GM18508 (cell line): ENCODE data around the gene PPARGC1A.

Source experiments
- ATAC-seq: cut with Tn5 transposase; IDR thresholded peaks from one replicate; pipeline ENCODE4 v1.9.1; 2021; ENCODE audit warnings: moderate number of reproducible peaks; ENCODE audit not compliant: insufficient read depth, unreplicated experiment

The PPARGC1A gene, protein sequence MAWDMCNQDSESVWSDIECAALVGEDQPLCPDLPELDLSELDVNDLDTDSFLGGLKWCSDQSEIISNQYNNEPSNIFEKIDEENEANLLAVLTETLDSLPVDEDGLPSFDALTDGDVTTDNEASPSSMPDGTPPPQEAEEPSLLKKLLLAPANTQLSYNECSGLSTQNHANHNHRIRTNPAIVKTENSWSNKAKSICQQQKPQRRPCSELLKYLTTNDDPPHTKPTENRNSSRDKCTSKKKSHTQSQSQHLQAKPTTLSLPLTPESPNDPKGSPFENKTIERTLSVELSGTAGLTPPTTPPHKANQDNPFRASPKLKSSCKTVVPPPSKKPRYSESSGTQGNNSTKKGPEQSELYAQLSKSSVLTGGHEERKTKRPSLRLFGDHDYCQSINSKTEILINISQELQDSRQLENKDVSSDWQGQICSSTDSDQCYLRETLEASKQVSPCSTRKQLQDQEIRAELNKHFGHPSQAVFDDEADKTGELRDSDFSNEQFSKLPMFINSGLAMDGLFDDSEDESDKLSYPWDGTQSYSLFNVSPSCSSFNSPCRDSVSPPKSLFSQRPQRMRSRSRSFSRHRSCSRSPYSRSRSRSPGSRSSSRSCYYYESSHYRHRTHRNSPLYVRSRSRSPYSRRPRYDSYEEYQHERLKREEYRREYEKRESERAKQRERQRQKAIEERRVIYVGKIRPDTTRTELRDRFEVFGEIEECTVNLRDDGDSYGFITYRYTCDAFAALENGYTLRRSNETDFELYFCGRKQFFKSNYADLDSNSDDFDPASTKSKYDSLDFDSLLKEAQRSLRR

DNA sequence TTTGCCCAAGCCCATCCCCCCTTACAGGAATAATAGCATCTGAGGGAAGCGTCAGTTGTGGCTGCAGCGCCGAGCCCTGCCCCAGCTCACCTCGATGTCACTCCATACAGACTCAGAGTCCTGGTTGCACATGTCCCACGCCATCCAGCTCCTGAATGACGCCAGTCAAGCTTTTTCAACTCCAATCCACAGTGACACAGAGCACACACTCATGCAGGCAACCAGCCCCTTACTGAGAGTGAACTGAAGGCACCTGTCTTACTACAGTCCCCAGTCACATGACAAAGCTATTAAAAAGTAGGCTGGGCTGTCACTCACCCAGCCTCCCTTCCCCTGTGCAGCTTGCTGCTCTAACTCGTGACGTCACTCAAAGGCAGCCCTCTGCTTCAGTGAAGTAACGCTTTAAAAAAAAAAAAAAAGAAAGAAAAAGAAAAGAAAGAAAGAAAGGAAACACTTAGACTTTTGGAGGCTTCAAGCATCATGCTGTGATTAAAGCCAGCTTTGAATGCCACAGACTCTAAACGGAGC is at the start of gene PPARGC1A:
TSS of gene PPARGC1A (minus strand) at position 234 of the 528 bp plus-strand sequence. CDS start at position 144, 90 bp downstream.
- ATAC-seq, result no peak

DNA sequence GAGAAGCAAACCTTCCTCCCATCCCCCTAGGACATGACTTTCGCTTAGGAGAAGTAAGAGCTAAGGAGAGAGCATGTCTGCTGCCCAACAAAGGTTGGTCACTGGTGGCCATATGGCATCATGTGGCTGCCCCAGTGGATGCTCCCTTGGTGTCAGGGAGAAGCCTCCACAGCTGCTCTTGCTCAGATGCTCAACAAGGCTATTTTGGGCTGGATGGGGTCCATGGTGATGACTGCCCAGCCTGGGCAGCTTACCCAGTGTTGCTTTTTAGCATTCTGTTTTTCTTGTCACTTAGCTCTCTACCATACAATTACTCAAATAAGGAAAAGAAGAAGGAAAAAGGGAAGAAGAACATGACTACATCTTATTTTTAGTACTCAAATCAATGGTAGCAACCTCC is 48.9 kb upstream of the PPARGC1A start:
- no peak for ATAC-seq

DNA sequence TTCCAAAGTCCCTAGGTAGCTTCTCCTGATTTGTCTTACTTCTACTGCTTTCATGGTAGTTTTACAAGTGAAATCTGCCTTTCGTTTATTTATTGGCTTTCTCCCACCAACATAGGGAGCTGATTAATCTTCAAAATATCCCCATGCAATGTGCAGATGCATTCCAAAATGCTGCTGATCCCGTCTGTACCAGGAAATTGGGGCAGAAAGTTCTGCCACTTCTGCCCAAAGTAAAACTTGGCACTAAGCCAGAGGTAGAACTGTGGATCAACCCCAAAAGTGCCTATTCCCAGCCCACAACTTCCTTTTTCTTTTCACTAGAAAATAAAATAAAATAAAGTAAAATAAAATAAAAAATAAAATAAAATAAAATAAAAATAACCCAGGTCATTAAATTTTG is 47.3 kb upstream of the PPARGC1A start:
- no peak for ATAC-seq

DNA sequence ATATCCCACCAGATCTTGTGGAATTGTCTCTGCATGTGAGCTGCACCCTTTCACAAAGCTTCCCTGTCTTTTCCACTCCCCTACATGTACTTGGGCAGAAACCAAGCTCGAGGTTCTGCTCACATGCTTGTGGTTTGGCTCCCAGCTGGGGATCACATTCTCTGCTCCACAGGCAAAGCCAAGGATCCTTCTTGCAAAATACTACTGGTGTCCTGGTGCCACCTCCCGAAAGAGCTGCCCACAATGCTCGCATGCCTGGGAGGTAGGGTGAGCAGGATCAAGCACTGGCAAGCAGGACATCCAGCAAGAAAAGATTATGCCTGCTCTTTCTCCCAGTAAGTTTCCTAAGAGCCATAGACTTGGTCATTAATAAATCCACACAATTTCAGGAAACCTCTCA is 45.1 kb upstream of the PPARGC1A start:
- no peak for ATAC-seq

DNA sequence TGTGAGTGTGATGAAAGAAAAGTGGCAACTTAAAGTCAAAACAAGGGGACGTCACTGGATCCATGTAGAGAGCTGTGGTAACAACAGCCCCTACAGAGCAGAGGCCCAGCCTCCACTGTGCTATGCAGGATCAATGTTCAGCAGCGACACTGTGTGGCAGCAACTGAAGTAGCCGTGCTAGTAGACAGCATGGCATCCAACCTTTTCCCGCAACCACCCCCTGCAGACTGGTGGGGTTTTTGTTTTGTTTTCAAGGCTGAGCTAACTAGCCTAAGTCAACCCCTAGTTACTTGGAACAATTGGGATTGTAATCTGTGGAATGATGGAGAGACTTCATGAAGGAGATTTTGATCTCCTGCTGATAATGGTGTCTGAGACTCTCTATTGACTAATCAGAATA is 44.4 kb upstream of the PPARGC1A start:
- no peak for ATAC-seq

DNA sequence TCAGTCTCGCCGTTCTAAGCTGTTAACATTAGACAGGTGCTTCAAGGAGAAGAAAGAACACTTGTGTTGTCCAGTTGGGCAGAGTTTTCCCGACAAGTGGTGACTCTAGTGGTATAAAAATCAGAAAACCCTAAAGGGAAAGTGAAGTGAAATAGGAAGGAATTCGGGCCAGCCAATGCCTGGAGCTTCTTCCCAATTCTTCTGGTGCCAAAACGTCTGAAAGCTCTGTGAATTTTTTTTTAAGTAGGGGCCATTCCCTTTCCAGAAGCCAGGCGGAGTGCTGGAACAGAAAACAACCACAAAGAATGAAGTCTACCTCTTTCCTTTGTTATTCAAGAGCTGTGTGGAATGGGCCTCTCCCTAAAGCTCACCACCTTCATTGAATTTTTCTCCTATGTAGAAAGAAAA is 43.1 kb upstream of the PPARGC1A start:
- ATAC-seq, result no peak

DNA sequence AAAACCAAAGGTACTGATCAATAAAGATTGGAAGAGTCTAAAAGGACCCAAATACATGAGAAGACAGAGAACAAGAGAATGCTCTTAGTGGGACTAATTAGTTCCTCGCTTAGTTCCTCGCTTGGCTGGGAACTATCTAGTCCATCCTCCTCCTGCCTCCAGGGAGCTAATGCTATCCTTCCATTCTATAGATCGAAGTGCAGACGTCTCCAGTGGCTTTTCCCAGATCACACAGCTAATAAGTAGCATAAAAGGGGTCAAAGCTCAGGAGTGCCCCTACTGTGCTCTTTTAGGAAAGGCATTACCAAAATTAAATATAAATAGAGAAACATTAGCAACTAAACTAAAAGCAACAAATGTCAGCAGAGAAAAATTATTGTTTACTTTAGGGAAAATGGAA is 42.3 kb upstream of the PPARGC1A start:
- ATAC-seq, result no peak

DNA sequence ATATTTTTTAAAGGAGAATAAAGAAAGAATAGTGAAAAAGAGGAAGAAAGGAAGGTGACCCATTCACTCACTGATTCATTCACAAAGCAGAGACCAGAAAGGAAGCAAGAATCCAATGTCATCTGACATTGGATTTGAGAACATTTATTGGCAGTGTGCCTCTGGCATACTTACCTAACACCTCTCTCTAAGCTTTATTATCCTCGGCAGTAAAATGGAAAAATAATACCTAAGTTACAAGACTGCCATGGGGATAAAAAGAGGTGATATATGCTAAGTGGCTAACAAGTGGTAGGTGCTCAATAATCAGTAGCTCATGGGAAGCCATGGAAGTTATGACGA is 41.6 kb upstream of the PPARGC1A start:
- ATAC-seq, result no peak

DNA sequence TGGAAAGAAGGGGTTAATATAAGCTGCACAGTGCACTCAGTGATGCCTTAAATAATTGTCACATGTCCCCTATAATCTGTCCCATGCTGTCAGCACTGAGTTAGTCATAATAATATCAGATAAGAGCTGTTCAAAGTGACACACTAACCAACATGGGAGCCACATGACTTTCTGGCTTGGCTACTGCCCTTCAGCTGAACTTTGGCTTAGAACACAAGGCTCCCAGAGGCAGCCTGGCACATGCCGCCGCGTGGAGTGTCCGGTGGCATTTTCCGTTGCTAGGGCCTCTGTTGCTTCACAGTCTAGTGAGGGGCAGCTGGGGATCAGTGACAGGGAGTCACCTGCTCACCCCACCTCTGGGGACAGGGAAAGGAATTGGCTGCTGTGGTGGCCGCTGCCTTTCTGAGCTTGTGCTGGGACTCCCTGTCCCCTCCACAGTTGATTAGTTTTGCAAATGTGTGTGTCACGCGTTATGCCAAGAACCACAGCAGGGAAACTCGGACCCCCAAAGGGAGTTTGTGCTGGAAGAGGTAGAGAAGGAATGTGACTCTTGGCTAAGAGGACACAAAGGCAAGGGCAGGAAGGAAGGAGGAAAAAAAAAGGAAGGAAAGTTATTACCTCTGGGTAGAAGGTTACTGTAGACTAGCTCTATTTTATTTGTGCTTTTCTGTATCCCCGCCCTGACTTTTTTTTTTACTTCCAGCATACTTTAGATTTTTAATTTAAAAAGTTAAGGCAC is 41.1 kb upstream of the PPARGC1A start:
- ATAC-seq, result no peak

DNA sequence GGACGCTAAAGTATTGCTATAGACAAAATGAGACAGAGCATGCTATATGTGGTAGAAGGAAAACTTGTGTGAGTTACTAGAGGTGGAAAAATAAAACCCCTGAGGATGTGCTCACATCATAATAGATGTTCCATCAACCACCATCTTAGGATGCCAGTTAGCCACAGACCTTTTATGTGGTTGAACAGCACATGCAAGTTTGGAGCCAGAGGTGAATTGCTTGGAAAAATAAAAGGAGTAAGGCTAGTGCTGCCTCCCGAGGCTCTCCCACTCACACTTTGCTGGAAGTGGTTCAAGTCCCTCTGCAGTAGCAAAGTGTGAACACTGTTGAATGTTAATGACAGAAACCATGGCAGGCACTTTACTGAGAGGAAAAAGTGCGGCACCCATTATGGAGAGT is 39.4 kb upstream of the PPARGC1A start:
- no peak for ATAC-seq

DNA sequence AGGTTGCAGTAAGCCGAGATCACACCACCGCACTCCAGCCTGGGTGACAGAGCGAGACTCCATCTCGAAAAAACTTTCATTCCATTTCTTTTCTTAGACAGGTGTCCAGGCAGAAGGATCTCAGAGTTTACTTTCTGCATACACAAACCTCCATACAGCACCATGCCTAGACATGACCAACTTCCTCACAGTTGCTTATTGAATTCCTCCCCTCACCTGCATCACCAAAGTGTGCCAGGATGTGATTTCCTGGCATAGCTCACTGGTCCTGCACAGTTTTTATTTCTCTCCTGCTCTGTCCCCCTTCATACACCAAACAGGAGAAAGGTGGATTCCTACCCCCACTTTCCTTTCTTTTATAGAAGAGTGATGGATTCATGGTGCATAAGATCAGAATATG is 34.7 kb upstream of the PPARGC1A start:
- ATAC-seq, result no peak

DNA sequence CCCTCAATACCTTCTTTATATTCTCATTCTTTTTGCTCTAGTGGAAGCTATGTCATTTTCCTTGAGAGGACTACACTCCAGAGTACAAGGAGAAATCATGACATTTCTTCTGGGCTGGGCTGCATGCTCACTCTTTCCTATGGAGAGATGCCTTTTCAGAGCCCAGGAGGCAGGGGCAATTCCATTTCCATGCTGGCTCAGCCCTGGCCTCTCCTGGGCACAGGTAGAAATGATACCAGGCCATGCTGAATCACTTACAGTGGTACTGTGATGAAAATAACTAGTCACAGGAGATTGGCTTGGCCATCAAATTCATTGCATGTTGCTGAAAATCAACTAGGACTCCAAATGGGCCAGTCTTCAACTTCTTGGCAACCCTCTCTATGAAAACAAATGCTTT is 34.0 kb upstream of the PPARGC1A start:
- ATAC-seq, result no peak

DNA sequence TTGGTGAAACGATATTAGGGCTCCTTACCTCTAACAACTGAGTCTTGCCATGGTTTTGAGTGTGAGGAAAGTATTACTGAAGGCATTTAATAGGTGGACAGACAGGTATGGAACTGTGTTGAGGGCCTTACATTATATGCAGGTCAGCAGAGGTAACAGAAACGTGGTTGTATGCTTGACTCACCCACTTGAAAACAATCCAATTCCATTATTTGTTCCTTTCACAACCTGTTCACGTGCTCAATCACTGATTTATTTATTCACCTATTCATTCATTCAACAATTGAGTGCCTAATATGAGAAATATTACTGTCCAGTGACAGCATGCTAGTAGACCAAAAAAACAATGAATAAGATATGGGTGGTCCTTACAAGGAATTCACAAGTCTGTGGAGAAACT is 33.3 kb upstream of the PPARGC1A start:
- no peak for ATAC-seq

DNA sequence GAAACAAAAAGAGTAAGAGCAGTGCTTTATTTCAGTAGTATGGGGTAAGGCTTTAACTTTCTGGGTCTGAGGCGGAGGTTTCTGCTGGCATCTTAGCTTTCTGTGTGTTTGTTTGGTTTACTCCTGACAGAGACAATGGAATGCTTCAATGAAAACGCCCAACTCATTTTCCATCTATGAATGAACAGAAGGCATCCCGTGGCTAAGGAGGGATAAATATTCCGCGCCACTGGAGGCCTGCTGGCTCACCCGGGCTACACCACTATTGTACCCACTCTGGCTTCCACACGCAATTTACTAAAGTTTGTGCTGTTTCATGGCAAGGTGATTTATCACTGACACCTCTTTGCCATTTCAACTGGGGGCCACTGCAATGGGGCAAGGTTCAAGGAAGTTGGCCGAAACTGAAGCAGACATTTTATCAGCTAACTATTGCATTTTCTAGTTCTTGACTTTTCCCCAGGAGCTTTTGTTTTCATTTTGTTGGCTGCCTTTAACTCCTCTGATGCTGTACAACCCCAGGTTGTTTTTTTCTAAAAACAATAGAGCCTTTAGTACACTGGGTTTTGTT is 32.8 kb upstream of the PPARGC1A start:
- no peak for ATAC-seq

DNA sequence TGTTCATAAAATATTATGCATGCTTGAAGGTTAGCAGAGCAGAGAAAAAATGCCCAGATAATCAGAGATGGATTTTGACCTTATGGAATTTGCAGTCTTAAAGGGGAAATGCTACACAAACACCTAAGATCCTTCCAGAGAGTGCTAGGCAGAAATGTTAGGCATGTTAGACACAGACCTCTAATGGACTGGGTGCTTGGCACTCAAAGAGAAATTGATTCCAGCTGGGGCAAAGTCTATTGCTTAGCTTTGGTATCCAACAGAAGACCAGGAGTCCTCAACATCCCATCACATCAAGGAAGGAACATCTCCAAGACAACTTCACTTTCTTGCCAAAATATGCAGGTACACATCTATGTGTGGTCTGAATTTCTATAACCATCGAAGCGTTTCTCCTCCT is 32.2 kb upstream of the PPARGC1A start:
- no peak for ATAC-seq

DNA sequence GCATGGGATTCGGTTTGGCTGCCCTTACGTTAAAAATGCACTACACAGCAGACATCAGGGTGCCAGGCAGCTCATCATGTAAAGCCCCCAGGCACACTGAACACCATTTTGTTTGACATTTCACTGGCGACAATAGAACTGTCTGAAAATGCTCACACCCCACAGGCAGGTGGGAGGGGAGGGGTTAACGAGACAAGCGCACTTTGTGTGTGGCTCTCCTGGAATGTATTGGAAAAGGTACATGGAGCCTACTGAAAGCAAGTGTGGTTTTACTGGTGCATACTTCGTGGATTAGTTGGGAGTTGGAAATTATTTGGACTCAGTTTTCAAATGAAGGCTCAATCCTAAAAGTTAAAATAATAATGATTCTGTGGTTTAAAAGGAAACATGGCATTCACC is 31.6 kb upstream of the PPARGC1A start:
- no peak for ATAC-seq

DNA sequence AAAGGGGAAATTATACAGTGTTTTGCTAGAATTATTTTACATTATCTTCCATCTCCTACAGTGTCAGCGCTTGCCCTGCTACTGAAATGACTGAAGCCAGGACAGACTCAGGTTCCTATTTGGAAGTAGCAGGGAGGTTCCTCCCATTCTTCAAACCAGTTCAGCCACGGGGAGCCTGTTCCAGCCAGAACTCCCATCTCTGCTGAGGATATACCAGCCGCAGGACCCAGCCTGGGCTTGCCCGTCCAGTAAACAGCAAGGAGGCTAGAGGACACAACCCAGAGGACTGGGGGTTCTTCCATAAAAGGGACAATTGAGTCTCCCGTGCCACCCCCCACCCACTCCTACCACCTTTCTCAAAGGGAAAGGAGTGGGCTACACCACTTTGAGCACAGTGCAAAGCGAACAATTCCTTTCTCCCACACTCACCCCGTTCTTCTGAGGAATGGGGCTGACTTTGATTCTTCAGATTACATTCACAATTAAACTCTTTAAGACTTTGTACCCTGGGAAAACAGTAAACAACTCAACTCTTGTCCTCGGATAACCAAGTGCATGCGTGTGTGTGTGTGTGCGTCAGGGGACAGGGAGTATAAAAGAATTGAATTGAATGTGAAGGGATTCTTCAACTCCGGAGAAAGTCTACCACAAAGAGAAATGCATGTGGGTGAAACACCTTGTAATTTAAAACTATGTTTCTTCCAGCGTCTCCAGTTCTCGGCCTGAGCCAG is 31.0 kb upstream of the PPARGC1A start:
- ATAC-seq, result no peak

DNA sequence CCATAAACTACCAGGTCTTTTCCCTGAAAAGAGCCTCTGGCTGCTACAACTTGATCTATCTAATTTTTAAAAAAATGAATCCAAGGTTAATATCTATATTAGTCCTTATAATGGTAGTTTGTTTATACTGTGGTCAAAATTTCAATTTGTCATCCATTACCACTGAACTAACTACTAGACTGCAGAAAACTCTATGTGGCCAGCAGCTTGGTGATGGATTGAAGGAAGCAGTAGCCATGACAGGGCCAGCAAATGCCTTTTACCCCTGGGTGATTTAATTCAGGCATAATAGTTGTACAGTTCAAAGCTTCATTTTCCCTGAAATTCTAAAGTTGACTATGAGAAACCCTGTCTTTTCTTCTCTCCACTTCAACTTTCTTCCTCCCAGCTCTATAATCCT is 30.4 kb upstream of the PPARGC1A start:
- ATAC-seq, result no peak

DNA sequence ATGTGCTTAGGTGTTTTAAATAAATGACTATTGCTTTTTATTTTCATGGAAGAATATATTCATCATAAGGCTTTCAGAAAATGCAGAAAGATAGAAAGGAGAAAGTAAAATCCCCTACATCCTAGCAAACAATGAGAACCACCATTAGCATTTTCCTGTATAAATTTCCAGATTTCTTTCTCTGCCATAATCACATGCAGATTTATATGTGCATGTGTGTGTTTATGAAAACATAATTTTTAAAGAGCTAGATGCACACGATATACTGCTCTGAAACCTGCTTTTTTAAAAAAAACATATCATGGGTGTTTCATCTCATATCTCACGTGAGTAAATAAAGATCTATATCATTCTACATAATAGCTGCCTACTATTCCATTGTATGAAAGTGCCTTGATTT is 26.4 kb upstream of the PPARGC1A start:
- no peak for ATAC-seq
